Left cardiac atrium (tissue), 4 donors: ENCODE measurements around the gene ANKRD65. TPM values are rescaled to one million over a fixed set of nuclear protein-coding genes. Genes with fewer than 3 reads are reported as not detected.
"Not testable (repeated sequence)": the region's sequence is repeated elsewhere in the genome, so short reads cannot be mapped to it uniquely, and the experiment has no call there.

ENCODE experiments used
- ATAC-seq, 2 donors: fragments of 200-7000 bp; cut with Tn5 transposase; one replicate each; pipeline ENCODE4 v1.9.1; 2020; ENCODE audit warnings: mild to moderate bottlenecking in 2 of 2, moderate library complexity in 2 of 2
- DNase-seq: peaks from one replicate; pipeline ENCODE4 v3.0.0-alpha.2; 2020
- intact Hi-C, 2 donors: fragments of 100-400 bp; cut with DNase I; formaldehyde crosslinking; loops; one replicate each; pipeline versions ENCODE4 v1.14.1 to v1.15.1; 2022 to 2023
- total RNA-seq, 2 donors: library from RNA; stranded (reverse); fragmentation: NEBNext Ultra II Directional; extraction: Animal tissue kit (Norgen Biotek cat#: 25700); gene quantifications; one replicate each; pipeline ENCODE4 v1.2.1, GENCODE V29; 2021
- donor health status: DM: no; HTN: yes; CAD: no.
- donor health status: DM: no; HTN: yes; CAD: no; lungs with severe emphysema.
- donor health status: DM: yes; HTN: yes; CAD: no.
- donor health status: Dilated cardiomyopathy.

ANKRD65 gene
- total RNA-seq, 2 donors from 2014 or later = 2.2 to 3.0 TPM

DNA sequence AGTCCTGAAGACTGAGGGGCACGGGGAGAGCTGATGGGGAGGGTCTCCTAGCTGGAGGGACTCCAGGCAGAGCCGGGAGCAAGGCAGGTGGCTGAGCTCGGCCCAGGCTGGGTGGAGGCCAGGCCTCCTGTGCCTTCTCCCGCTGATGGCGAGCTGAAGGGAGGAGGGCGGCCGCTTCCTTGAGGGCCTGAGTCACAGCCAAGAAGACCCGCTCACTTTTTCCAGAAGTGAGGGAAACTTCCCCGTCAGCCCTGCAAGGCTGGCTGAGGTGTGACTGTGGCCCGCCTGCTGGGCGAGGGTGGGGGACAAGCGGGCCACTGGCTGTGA is 12.7 kb upstream of the ANKRD65 start:
- peak; percentile 76 for DNase-seq
- intact Hi-C loops = no loop called here
- peak in 1 of 2 donors; percentile 5 for ATAC-seq

DNA sequence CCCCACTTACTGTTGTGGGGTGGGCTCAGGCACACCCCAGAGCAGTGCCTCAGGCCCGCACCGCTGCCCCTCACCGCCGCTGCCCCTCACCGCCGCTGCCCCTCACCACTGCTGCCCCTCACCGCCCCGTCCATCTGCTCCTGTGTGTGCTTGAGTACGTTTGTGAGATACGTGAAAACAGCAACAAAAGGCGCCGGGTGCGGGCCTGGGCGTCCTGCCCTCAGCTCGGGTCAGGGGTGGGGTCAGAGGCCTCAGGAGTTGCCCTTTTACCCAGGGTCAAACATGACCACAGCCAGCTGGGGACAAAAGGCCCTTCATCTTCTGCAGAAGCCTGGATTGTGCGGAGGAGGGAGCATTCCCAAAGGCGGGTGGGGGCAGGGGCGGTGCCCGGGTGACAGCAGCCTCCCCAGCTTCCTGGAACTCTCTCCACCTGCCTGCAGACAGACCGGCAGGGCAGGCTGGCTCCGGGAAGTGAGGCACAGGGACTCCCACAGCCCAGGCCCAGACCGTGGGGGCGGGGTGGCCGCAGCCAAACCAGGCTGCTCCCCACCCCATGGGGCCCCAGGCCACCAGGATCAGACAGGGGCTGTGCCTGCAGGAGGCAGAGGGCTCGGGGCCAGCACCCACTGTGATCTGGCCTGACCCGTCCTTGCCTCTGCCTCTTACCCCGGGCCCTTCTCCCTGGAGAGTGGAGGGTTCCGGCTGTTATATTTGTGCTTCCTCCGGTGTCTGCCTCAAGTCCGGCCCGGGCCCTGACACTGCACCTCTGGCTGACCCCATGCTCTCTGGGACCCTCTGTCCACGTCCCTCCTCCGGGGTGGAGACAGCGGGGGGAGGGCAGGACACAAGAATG is 12.1 kb upstream of the ANKRD65 start:
- peak in 1 of 2 donors; percentile 19 for ATAC-seq
- intact Hi-C loops = no loop called here

DNA sequence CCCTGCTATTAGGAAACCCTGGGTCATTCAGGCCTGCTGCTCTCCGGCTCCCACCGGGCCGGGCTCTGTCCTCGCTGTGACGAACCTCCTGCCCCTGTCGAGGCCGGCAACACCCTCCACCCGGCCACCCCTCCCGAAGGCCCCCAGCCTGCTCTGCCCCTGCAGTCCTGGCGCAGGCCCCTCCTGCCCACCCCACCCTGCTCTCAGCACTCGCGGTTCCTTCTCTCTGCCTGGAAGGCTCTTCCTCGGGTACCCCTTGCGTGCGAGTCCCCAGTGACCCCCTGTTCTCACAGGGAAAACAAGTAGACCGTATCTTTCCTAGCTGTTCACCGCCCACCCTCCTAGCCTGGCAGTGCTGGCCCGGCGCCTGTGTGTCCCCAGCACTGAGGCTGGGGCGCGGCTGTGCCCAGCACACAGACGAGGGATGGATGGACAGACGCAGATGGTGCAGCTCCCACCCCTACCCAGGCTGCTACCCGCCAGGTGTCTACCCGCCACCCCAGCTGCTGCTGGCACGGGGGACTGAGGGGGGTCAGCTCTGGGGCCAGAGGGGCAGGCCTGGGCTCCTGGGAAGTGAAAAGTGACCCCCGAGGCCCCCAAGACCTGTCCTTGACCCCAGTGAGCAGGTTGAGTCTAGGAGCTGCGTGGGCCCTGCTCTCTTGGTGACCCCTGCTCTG is 11.3 kb upstream of the ANKRD65 start:
- intact Hi-C loops = no loop called here
- peak; percentile 24 for DNase-seq
- no peak for ATAC-seq

More for the DNA sequence above, 12.1 kb upstream of the ANKRD65 start:
- peak; percentile 84 for DNase-seq

DNA sequence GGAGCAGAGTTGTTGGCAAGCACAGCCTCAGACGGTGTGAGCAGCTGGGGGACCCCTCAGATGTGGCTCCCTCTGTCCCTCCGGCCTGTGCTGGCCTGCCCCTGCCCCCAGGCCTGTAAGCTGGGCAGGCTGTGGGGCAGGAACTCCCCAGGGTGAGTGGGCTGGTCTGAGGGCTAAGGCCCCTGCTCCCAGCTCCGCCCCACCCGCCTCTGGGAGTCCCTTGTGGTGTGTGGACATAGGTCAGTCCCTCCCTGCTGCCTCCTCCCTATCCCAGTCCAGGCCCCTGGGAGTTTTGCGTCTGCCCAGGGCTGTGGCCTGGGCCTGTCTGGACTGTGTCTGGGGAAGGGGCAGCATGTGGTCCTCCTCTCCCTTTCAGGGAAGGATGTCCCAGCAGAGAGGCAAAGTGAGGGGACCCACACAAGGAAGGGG is 10.8 kb upstream of the ANKRD65 start:
- DNase-seq (peak; percentile 75), ATAC-seq (peak; percentile 19 to 34)
- intact Hi-C loops = no loop called here

DNA sequence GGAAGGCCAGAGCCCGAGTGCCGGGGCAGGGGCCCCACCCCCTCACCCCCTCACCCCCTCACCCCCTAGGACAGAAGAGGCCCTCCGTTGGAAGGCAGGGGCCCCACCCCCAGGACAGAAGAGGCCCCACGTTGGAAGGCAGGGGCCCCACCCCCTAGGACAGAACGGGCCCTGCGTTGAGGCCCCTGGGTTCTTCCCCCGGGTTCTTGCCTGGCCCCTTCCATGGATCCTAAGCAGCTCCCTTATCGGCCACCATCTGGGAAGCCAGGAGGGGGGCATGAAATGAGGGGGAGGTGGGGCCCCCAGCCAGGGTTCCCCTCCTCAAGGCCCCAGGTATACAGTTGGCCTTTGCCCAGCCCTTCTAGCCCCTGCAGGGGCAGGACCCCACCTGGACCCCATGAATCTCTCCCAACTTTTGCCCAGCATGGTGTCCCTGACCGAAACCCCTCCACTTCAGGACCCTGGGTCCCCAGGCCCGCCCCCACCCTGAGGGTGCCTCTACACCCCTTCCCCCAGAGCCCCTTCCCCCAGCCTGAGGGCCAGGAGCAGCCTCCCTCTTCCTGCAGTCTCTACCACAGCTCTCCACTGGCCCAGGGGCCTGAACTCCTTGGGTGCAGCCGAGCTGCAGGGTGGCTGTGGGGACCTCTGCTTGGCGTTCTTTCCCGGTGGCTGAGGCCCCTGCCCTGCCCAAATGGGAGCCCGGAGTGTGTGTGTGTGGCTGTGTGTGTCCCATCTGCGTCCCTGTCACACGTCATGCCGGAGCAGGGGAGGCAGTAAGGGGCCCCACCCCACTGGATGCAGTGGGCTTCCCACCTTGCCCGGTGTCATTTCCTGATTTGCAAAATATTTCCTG is 10.1 kb upstream of the ANKRD65 start:
- DNase-seq (peak; percentile 32), ATAC-seq (no peak)
- intact Hi-C loops = no loop called here

DNA sequence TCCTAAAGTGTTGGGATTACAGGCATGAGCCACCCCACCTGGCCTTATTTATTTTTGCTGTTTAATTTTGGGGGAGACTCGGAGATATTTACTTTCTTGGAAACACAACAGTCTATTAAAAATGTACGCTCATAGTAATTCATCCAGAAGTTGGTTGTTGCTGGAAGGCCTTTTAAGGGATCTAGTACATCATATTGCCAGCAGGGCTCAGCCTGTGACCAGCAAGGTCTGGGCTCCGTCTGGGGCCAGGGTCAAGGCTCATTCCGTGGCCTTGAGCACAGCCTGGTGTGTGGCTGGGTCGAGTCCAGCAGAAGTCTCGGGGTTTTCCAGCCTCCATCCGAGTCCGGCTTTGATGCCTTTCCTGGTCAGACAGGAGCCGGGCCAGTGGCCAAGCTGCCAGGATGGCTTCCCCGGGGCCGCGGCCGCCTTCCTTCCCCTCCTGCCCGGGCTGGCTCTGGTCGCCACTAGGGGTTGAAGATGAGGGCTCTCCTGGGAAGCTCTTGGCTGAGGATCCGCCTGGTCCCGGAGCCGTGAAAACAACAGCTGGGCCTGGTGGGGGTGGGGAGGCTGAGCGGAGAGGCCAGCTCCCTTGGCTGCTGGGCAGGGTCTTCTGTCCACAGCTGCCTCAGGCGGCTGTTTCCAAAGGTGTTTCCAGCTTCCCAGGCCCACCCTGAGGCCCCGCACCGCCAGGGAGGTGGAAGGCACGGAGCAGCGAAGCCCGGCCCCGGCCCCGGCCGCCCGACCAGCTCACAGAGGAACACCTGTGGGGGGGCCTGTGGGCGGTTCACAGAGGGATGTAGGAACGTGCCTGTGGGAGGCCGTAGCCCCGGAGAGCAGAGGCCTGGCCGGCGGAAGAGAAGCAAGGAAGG is 9.3 kb upstream of the ANKRD65 start:
- ATAC-seq (peak; percentile 51 to 59), DNase-seq (peak; percentile 84)
- intact Hi-C loops = no loop called here

DNA sequence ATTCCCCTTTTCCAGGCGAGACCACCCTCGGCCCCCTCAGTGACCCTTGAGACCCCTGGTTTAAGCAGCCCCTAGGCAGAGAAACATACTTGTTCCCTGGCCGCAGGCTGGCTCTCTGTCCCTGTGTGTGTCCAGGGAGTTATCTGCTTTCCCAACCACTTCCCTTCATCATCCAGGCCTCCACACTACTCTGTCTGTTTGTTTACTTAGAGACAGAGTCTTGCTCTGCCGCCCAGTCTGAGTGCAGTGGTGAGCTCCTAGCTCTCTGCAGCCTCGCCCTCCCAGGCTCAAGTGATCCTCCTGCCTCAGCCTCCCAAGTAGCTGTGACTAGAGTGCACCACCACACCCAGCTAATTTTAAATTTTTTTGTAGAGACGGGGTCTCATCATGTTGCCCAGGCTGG is 8.6 kb upstream of the ANKRD65 start:
- intact Hi-C loops = no loop called here
- no peak for DNase-seq

DNA sequence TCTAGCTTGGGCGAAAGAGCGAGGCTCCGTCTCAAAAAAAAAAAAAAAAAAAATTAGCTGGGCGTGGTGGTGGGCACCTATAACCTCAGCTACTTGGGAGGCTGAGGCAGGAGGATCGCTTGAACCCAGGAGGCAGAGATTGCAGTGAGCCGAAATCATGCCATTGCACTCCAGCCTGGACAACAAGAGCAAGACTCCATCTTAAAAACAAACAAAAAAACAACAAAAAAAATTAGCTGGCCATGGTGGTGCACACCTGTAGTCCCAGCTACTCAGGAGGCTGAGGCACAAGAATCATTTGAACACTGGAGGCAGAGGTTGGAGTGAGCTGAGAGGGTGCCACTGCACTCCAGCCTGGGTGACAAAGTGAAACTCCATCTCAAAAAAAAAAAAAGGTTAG is 7.9 kb upstream of the ANKRD65 start:
- ATAC-seq, intact Hi-C loops, DNase-seq: not testable (repeated sequence)

More for the DNA sequence above, 8.6 kb upstream of the ANKRD65 start:
- ATAC-seq = no peak

DNA sequence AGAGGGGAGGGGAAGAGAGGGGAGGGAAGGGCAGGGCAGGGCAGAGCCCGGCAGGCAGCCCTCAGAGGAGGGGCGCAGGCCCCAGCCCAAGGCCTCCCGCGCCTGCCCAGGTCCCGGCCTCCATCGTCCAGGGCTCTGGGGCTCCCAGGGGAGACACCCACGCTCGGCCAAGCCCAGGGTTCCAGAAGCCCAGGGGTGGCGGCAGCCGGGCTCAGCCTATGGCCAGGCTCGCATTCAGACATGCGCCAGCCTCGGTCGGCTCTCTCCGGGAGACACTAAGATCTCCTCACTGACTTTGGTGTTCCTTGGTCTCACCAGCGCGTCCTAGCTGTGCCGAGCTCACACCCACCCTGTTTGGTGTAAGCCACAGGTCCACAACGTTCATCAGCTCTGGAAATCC is 7.1 kb upstream of the ANKRD65 start:
- no peak for ATAC-seq
- peak; percentile 23 for DNase-seq

DNA sequence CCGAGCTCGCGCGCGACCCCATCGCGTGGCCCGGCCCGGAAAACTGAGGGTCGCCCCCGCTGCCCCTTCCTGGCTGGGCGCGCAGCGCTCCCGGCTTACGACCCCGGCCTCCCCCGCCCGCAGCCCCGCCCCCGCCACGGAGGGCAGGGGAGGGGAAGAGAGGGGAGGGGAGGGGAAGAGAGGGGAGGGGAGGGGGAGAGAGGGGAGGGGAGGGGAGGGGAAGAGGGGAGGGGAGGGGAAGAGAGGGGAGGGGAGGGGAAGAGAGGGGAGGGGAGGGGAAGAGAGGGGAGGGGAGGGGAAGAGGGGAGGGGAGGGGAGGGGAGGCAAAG is 6.7 kb upstream of the ANKRD65 start:
- intact Hi-C loops = no loop called here

More for the DNA sequence above, 7.1 kb upstream of the ANKRD65 start:
- intact Hi-C loops = no loop called here

DNA sequence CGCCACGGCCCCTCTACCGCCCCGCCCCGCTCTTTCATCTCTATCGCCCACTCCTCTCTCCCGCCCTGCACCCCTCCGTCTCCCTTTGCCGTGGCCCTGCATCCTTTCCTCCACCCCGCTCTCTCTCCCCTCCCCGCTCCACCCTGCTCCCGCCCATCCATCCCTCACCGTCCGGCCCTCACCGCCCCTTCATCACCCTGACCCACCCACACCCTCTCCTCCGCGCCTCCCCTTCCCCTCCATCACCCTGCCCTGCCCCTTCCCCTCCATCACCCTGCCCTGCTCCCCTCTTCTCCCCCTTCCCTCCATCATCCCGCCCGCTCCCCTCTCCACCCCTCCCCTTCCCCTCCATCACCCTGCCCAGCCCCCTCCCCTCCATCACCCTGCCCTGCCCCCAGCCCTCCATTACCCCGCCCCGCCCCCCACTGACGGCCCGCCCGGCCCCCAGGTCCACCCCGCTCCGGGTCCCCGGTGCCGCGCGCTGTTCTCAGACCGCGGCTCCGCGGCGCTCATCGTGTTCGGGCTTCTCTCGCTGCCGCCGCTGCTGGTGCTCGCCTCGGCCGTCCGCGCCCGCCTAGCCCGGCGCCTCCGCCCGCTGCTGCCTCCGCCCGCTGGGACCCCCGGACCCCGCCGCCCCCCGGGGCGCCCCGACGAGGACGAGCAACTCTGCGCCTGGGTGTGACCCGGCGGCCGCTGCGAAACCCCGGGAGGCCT is 6.2 kb upstream of the ANKRD65 start:
- ATAC-seq (no peak), DNase-seq (peak; percentile 55)
- intact Hi-C loops = no loop called here

More for the DNA sequence above, 6.7 kb upstream of the ANKRD65 start:
- ATAC-seq (no peak), DNase-seq (no peak)

DNA sequence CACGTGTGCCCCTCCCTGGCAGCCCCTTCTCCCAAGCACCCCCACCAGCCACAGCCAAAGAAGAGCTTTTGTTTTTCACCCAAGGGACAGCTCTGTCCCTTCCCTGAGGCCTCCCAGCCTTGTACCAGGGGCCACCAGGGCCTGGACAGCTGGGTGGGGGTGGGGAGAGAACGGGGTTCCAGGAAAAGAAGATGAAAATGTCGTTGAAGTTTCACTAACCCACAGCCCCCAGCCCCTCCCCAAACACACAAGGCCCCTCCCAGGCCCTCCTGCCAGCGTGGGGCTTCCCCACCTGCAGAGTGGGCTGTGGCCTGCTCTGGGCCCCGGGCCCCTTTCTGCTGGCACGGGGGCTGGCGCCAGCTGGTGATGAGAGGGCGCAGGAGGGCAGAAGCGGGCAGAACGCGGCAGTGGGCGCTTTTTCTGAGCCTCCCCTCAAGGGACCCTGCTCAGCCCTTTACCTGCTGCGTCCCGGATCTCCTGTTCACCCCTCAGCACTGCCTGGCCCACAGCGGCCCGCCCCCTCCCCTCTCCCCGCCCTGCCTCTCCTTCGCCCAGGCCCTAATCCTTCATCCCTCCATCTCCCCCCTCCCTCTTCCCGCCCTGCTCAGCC is 5.5 kb upstream of the ANKRD65 start:
- intact Hi-C loops = no loop called here
- DNase-seq = no peak
- no peak for ATAC-seq

DNA sequence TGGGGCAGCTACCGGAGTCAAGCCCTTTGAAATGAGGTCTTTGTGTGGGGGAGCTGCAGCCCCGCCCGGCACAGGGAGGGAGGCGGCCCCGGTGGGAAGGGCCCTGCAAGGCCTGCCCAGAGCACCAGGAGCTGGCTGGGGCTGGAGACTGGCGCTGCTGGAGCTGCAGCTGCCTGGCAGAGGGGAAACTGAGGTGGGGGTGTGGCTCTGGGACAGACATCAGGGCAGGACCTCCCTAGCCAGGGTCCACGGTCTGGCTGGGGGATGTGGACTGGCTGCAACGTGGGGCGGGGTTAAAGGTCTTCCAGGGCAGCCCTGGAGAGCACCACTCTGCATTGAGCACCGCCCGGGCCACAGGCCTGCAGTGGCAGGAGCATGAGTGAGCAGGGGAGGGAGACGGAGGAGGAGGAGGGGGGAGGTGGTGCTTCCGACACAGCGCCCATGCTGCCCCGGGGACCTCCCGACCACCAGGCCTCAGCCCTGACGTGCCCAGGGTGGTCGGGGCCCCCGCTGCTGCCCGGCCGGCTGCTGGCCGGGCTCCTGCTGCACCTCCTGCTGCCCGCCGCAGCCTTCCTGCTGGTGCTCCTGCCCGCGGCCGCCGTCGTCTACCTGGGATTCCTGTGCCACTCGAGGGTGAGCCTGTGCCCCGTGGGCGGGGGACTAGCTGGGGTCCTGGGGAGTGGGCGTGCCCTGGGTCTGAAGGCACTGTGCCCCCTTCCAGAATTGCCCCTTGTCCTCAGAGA is 4.8 kb upstream of the ANKRD65 start:
- DNase-seq = peak; percentile 22
- intact Hi-C loops = no loop called here
- ATAC-seq = no peak

DNA sequence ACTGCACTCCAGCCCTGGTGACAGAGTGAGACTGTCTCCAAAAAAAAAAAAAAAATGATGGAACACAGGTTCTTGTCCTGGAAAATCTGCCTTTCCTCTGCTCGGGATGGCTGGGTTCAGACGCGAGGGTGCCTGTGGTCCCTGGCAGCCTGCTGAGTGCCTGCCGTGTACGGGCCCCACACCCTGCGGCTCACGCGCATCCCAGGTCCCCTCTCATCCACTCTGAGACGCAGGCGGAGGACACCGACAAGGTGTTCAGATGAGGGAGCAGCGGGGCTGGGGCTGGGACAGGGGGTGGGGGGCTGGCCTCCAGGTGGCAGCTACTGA is 4.3 kb upstream of the ANKRD65 start:
- DNase-seq (peak; percentile 19), ATAC-seq (no peak)
- intact Hi-C loops = no loop called here

DNA sequence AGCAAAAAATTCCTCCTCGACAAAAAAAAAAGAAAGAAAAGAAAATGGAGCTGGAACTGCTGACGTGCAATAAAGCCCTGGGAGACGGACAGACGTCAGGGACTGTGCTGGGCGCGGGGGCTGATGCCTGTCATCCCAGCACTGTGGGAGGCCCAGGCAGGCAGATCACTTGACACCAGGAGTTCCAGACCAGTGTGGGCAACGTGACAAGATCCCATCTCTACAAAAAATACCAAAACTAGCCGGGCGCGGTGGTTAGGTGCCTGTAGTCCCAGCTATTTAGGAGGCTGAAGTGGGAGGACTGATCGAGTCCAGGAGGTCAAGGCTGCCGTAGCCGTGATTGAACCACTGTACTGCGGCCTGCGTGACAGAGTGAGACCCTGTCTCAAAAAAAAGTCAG is 3.6 kb upstream of the ANKRD65 start:
- intact Hi-C loops = no loop called here
- ATAC-seq (no peak), DNase-seq (peak; percentile 16)

DNA sequence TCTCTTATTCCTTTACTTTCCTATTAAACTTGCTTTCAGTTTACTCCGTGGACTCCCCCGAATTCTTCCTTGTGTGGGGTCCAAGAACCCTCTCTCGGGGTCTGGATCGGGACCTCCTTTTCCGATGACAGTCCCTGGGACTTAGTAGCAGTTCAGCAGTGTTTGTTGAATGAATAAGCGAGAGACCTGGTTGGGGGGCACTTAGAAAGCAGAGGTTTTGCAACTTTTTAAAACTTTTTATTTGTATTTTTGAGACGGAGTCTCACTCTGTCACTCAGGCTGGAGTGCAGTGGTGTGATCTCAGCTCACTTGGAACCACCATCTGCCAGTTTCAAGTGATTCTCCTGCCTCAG is 2.1 kb upstream of the ANKRD65 start:
- intact Hi-C loops = no loop called here
- no peak for DNase-seq
- no peak for ATAC-seq

DNA sequence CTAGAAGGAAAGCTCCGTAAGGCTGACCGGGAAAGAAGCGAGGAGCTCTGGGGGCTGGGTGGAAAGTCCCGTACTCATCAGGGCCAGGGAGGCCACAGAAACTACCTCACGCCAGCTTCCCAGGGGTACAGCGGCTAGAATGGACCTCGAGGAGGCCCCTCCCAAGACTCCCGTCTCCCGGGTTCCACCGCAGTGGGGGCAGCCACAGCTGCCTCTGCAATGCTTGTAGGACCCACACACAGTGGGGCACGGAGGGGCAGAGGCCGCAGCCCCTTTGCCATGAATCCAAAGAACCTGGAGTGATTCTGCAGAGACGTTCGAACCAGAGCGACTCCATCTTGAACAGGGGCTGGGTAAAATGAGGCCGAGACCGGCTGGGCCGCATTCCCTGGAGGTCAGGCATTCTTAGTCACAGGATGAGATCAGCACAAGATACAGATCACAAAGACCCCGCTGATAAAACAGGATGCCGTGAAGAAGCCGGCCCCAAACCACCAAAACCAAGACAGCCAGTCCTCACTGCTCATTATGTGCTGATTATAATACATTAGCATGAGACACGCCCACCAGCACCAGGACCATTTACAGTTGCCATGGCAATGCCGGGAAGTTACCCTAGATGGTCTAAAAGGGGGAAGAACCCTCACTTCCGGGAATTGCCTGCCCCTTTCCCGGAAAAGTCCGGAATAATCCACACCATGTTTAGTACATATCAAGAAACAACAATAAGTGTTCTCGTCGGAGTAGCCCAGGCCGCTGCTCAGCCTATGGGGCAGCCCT is 1.6 kb upstream of the ANKRD65 start:
- ATAC-seq = no peak
- intact Hi-C loops = no loop called here
- peak; percentile 21 for DNase-seq
